ENCODE data around the gene SAMD11.
"Not testable (repeated sequence)": the region's sequence is repeated elsewhere in the genome, so short reads cannot be mapped to it uniquely, and the experiment has no call there.

The SAMD11 gene

GRCh38 chr1:980137-980571, 56.4 kb downstream of the SAMD11 start:
- DNase-seq (ENCODE audit: insufficient read length, low spot score) (no peak), FAIRE-seq (no peak)
- no peak for TF ChIP-seq TAF1 (IDR thresholded peaks at IDR 0.05; ENCODE audit: low read depth, low read length)
- TF ChIP-seq POLR2AphosphoS5 (IDR thresholded peaks at IDR 0.05; ENCODE audit: low read depth, low read length) = no peak
- TF ChIP-seq SPI1 (IDR thresholded peaks at IDR 0.05; ENCODE audit: low read depth, low read length) = no peak
- no peak for TF ChIP-seq PAX5 (IDR thresholded peaks at IDR 0.05; ENCODE audit: insufficient read depth, low read length, severe bottlenecking)
- no peak for TF ChIP-seq POLR2A (IDR thresholded peaks at IDR 0.05; ENCODE audit: low read depth, low read length)
- no peak for TF ChIP-seq POU2F2 (IDR thresholded peaks at IDR 0.05; ENCODE audit: low read depth, low read length)

GRCh38 chr1:980602-981395, 57.1 kb downstream of the SAMD11 start:
- DNase-seq (ENCODE audit: insufficient read length, low spot score) = no peak
- no peak for FAIRE-seq
- no peak for TF ChIP-seq POU2F2 (IDR thresholded peaks at IDR 0.05; ENCODE audit: low read depth, low read length)
- no peak for TF ChIP-seq PAX5 (IDR thresholded peaks at IDR 0.05; ENCODE audit: insufficient read depth, low read length, severe bottlenecking)
- TF ChIP-seq TAF1 (IDR thresholded peaks at IDR 0.05; ENCODE audit: low read depth, low read length) = no peak
- no peak for TF ChIP-seq SPI1 (IDR thresholded peaks at IDR 0.05; ENCODE audit: low read depth, low read length)
- no peak for TF ChIP-seq POLR2AphosphoS5 (IDR thresholded peaks at IDR 0.05; ENCODE audit: low read depth, low read length)
- TF ChIP-seq POLR2A (IDR thresholded peaks at IDR 0.05; ENCODE audit: low read depth, low read length) = no peak

- FAIRE-seq = no peak
- no peak for DNase-seq (ENCODE audit: insufficient read length, low spot score)
- no peak for TF ChIP-seq POLR2A (IDR thresholded peaks at IDR 0.05; ENCODE audit: low read depth, low read length)
- no peak for TF ChIP-seq POLR2AphosphoS5 (IDR thresholded peaks at IDR 0.05; ENCODE audit: low read depth, low read length)
- no peak for TF ChIP-seq PAX5 (IDR thresholded peaks at IDR 0.05; ENCODE audit: insufficient read depth, low read length, severe bottlenecking)
Measured at GRCh38 chr1:981491-981954, 57.8 kb downstream of the SAMD11 start.

GRCh38 chr1:981955-982558, 58.3 kb downstream of the SAMD11 start, which contains the start of gene PERM1:
TSS of gene PERM1 (minus strand) at chr1:982093. CDS start at chr1:981029, 1,064 bp downstream.
- DNase-seq (ENCODE audit: insufficient read length, low spot score) (no peak), FAIRE-seq (no peak)
- no peak for TF ChIP-seq POLR2AphosphoS5 (IDR thresholded peaks at IDR 0.05; ENCODE audit: low read depth, low read length)
- TF ChIP-seq SPI1 (IDR thresholded peaks at IDR 0.05; ENCODE audit: low read depth, low read length) = no peak
- no peak for TF ChIP-seq PAX5 (IDR thresholded peaks at IDR 0.05; ENCODE audit: insufficient read depth, low read length, severe bottlenecking)
- TF ChIP-seq TAF1 (IDR thresholded peaks at IDR 0.05; ENCODE audit: low read depth, low read length) = no peak
- no peak for TF ChIP-seq POLR2A (IDR thresholded peaks at IDR 0.05; ENCODE audit: low read depth, low read length)
- no peak for TF ChIP-seq POU2F2 (IDR thresholded peaks at IDR 0.05; ENCODE audit: low read depth, low read length)

GRCh38 chr1:982765-983436, 59.2 kb downstream of the SAMD11 start:
- TF ChIP-seq PAX5 (IDR thresholded peaks at IDR 0.05; ENCODE audit: insufficient read depth, low read length, severe bottlenecking) (no peak), TAF1 (IDR thresholded peaks at IDR 0.05; ENCODE audit: low read depth, low read length) (no peak), SPI1 (IDR thresholded peaks at IDR 0.05; ENCODE audit: low read depth, low read length) (no peak), POU2F2 (IDR thresholded peaks at IDR 0.05; ENCODE audit: low read depth, low read length) (no peak), POLR2AphosphoS5 (IDR thresholded peaks at IDR 0.05; ENCODE audit: low read depth, low read length) (no peak), POLR2A (IDR thresholded peaks at IDR 0.05; ENCODE audit: low read depth, low read length) (no peak)
- FAIRE-seq = no peak
- DNase-seq (ENCODE audit: insufficient read length, low spot score) = no peak

- TF ChIP-seq TAF1 (IDR thresholded peaks at IDR 0.05; ENCODE audit: low read depth, low read length) (no peak), PAX5 (IDR thresholded peaks at IDR 0.05; ENCODE audit: insufficient read depth, low read length, severe bottlenecking) (no peak), SPI1 (IDR thresholded peaks at IDR 0.05; ENCODE audit: low read depth, low read length) (no peak), POLR2A (IDR thresholded peaks at IDR 0.05; ENCODE audit: low read depth, low read length) (no peak), POLR2AphosphoS5 (IDR thresholded peaks at IDR 0.05; ENCODE audit: low read depth, low read length) (no peak), POU2F2 (IDR thresholded peaks at IDR 0.05; ENCODE audit: low read depth, low read length) (no peak)
- FAIRE-seq = peak; percentile 93
- DNase-seq (ENCODE audit: insufficient read length, low spot score) = peak; percentile 91
Measured at GRCh38 chr1:983798-984475, 60.2 kb downstream of the SAMD11 start.

- DNase-seq (ENCODE audit: insufficient read length, low spot score) (no peak), FAIRE-seq (no peak)
- TF ChIP-seq POLR2A (IDR thresholded peaks at IDR 0.05; ENCODE audit: low read depth, low read length) (no peak), SPI1 (IDR thresholded peaks at IDR 0.05; ENCODE audit: low read depth, low read length) (no peak), TAF1 (IDR thresholded peaks at IDR 0.05; ENCODE audit: low read depth, low read length) (no peak), POU2F2 (IDR thresholded peaks at IDR 0.05; ENCODE audit: low read depth, low read length) (no peak), POLR2AphosphoS5 (IDR thresholded peaks at IDR 0.05; ENCODE audit: low read depth, low read length) (no peak), PAX5 (IDR thresholded peaks at IDR 0.05; ENCODE audit: insufficient read depth, low read length, severe bottlenecking) (no peak)
Measured at GRCh38 chr1:984476-984814, 60.7 kb downstream of the SAMD11 start.

GRCh38 chr1:985126-985525, 61.4 kb downstream of the SAMD11 start:
- FAIRE-seq (no peak), DNase-seq (ENCODE audit: insufficient read length, low spot score) (no peak)
- TF ChIP-seq POLR2AphosphoS5 (IDR thresholded peaks at IDR 0.05; ENCODE audit: low read depth, low read length) = no peak
- no peak for TF ChIP-seq PAX5 (IDR thresholded peaks at IDR 0.05; ENCODE audit: insufficient read depth, low read length, severe bottlenecking)

GRCh38 chr1:988061-988460, 64.3 kb downstream of the SAMD11 start:
- not testable (repeated sequence) for DNase-seq (ENCODE audit: insufficient read length, low spot score); FAIRE-seq

GRCh38 chr1:991275-991674, 67.6 kb downstream of the SAMD11 start:
- FAIRE-seq; DNase-seq (ENCODE audit: insufficient read length, low spot score): not testable (repeated sequence)
